ENCODE data around the gene OPCML. TPM values are rescaled to one million over a fixed set of nuclear protein-coding genes. Genes with fewer than 3 reads are reported as not detected.

OPCML gene
- total RNA-seq, 5 donors from 2014 or later (not counting 1 experiment from before 2014, with no cell fraction given), result not detected

- DNase-seq (no peak), ATAC-seq (replicated peaks in 1 of 4) (no peak)
- H3K4me3 Mint-ChIP-seq, result no peak overlapping the region
- H3K27ac Mint-ChIP-seq, result no peak overlapping the region
- H3K9me3 Mint-ChIP-seq, result peaks cover 0 to 3% (median 3%) of the 10 kb centered on the region in 3 donors
- no peak overlapping the region for H3K27ac ChIP-seq (ENCODE audit: low read length)
- H3K27me3 ChIP-seq (replicated peaks in 1 of 2; ENCODE audit: control insufficient read depth in 2 of 2, extremely low read depth in 1 of 2, insufficient read depth in 2 of 2, low read length in 1 of 2), result no peaks in the 10 kb centered on the region
- no peaks in the 10 kb centered on the region for H3K27me3 Mint-ChIP-seq
- H3K4me1 ChIP-seq (ENCODE audit: control insufficient read depth in 1 of 2, extremely low read depth in 1 of 2, insufficient read depth in 2 of 2, low read length in 2 of 2), result no peaks in the 10 kb centered on the region
- H3K36me3 ChIP-seq (ENCODE audit: control insufficient read depth in 2 of 2, extremely low read depth in 1 of 2, insufficient read depth in 1 of 2, low read length in 1 of 2), result no peaks in the 10 kb centered on the region
- ChIA-PET CTCF (no interaction called here), POLR2A (interaction anchor here in 1 of 2 donors (0.6 kb wide), 1 partner anchor 8 kb away, joined by 3 read pairs; no protein-coding TSS in a partner anchor)
- no peaks in the 10 kb centered on the region for H3K4me1 Mint-ChIP-seq
- H3K4me3 ChIP-seq (ENCODE audit: control insufficient read depth in 1 of 2, extremely low read depth in 1 of 2, low read length in 1 of 2), result no peak overlapping the region
- WGBS (ENCODE audit: insufficient coverage), result 83% methylated on average over 1 of the region's 5 CpGs
- no peaks in the 10 kb centered on the region for H3K36me3 Mint-ChIP-seq
- H3K9me3 ChIP-seq, result no peaks in the 10 kb centered on the region
These were observed 324.3 kb downstream of the OPCML start for GRCh38 chr11:133207995-133208394.

- ATAC-seq (replicated peaks in 1 of 4), result no peak
These were observed 325.8 kb downstream of the OPCML start for GRCh38 chr11:133206313-133207005.

GRCh38 chr11:133204158-133204557 is 328.1 kb downstream of the OPCML start:
- CTCF ChIA-PET, result no interaction called here
- Histone ChIP-seq H3K4me3 (ENCODE audit: control insufficient read depth in 1 of 2, extremely low read depth in 1 of 2, low read length in 1 of 2) (no peak overlapping the region), H3K9me3 (no peaks in the 10 kb centered on the region), H3K36me3 (ENCODE audit: control insufficient read depth in 2 of 2, extremely low read depth in 1 of 2, insufficient read depth in 1 of 2, low read length in 1 of 2) (no peaks in the 10 kb centered on the region), H3K27ac (ENCODE audit: low read length) (no peak overlapping the region), H3K27me3 (replicated peaks in 1 of 2; ENCODE audit: control insufficient read depth in 2 of 2, extremely low read depth in 1 of 2, insufficient read depth in 2 of 2, low read length in 1 of 2) (no peaks in the 10 kb centered on the region), H3K4me1 (ENCODE audit: control insufficient read depth in 1 of 2, extremely low read depth in 1 of 2, insufficient read depth in 2 of 2, low read length in 2 of 2) (no peaks in the 10 kb centered on the region)
- H3K4me3 Mint-ChIP-seq, result no peak overlapping the region
- no peak overlapping the region for H3K27ac Mint-ChIP-seq
- no peak for DNase-seq
- no CpG with 5 or more reads among the region's 3 CpGs for WGBS (ENCODE audit: insufficient coverage)
- POLR2A ChIA-PET, result no interaction called here
- no peaks in the 10 kb centered on the region for H3K4me1 Mint-ChIP-seq
- no peak for ATAC-seq (replicated peaks in 1 of 4)
- H3K27me3 Mint-ChIP-seq, result no peaks in the 10 kb centered on the region
- peaks cover 0 to 7% (median 3%) of the 10 kb centered on the region in 3 donors for H3K9me3 Mint-ChIP-seq
- H3K36me3 Mint-ChIP-seq, result no peaks in the 10 kb centered on the region

More at GRCh38 chr11:133206313-133207005, 325.8 kb downstream of the OPCML start:
- CTCF ChIA-PET, result no interaction called here
- Mint-ChIP-seq H3K9me3 (peaks cover 0 to 4% (median 3%) of the 10 kb centered on the region in 3 donors), H3K27me3 (no peaks in the 10 kb centered on the region), H3K4me3 (no peak overlapping the region), H3K36me3 (no peaks in the 10 kb centered on the region), H3K27ac (no peak overlapping the region), H3K4me1 (no peaks in the 10 kb centered on the region)
- Histone ChIP-seq H3K27ac (ENCODE audit: low read length) (no peak overlapping the region), H3K9me3 (no peaks in the 10 kb centered on the region), H3K27me3 (replicated peaks in 1 of 2; ENCODE audit: control insufficient read depth in 2 of 2, extremely low read depth in 1 of 2, insufficient read depth in 2 of 2, low read length in 1 of 2) (no peaks in the 10 kb centered on the region), H3K4me1 (ENCODE audit: control insufficient read depth in 1 of 2, extremely low read depth in 1 of 2, insufficient read depth in 2 of 2, low read length in 2 of 2) (no peaks in the 10 kb centered on the region), H3K36me3 (ENCODE audit: control insufficient read depth in 2 of 2, extremely low read depth in 1 of 2, insufficient read depth in 1 of 2, low read length in 1 of 2) (no peaks in the 10 kb centered on the region), H3K4me3 (ENCODE audit: control insufficient read depth in 1 of 2, extremely low read depth in 1 of 2, low read length in 1 of 2) (no peak overlapping the region)
- POLR2A ChIA-PET, result no interaction called here
- no peak for DNase-seq
- WGBS (ENCODE audit: insufficient coverage), result 88% methylated on average over 5 of the region's 17 CpGs

- CTCF ChIA-PET, result no interaction called here
- no peaks in the 10 kb centered on the region for H3K9me3 ChIP-seq
- Mint-ChIP-seq H3K27ac (no peak overlapping the region), H3K36me3 (no peaks in the 10 kb centered on the region), H3K4me1 (no peaks in the 10 kb centered on the region), H3K4me3 (no peak overlapping the region), H3K9me3 (peaks cover 0 to 7% (median 3%) of the 10 kb centered on the region in 3 donors), H3K27me3 (no peaks in the 10 kb centered on the region)
- no peak overlapping the region for H3K27ac ChIP-seq (ENCODE audit: low read length)
- DNase-seq (no peak), ATAC-seq (replicated peaks in 1 of 4) (no peak)
- H3K27me3 ChIP-seq (replicated peaks in 1 of 2; ENCODE audit: control insufficient read depth in 2 of 2, extremely low read depth in 1 of 2, insufficient read depth in 2 of 2, low read length in 1 of 2), result no peaks in the 10 kb centered on the region
- POLR2A ChIA-PET, result no interaction called here
- no peak overlapping the region for H3K4me3 ChIP-seq (ENCODE audit: control insufficient read depth in 1 of 2, extremely low read depth in 1 of 2, low read length in 1 of 2)
- 81% methylated on average over 2 of the region's 8 CpGs for WGBS (ENCODE audit: insufficient coverage)
- no peaks in the 10 kb centered on the region for H3K36me3 ChIP-seq (ENCODE audit: control insufficient read depth in 2 of 2, extremely low read depth in 1 of 2, insufficient read depth in 1 of 2, low read length in 1 of 2)
- no peaks in the 10 kb centered on the region for H3K4me1 ChIP-seq (ENCODE audit: control insufficient read depth in 1 of 2, extremely low read depth in 1 of 2, insufficient read depth in 2 of 2, low read length in 2 of 2)
These were observed 329.5 kb downstream of the OPCML start for GRCh38 chr11:133202816-133203215.

- no peak overlapping the region for H3K4me3 Mint-ChIP-seq
- no peaks in the 10 kb centered on the region for H3K4me1 Mint-ChIP-seq
- H3K36me3 Mint-ChIP-seq, result no peaks in the 10 kb centered on the region
- POLR2A ChIA-PET, result no interaction called here
- Histone ChIP-seq H3K36me3 (ENCODE audit: control insufficient read depth in 2 of 2, extremely low read depth in 1 of 2, insufficient read depth in 1 of 2, low read length in 1 of 2) (no peaks in the 10 kb centered on the region), H3K4me1 (ENCODE audit: control insufficient read depth in 1 of 2, extremely low read depth in 1 of 2, insufficient read depth in 2 of 2, low read length in 2 of 2) (no peaks in the 10 kb centered on the region), H3K4me3 (ENCODE audit: control insufficient read depth in 1 of 2, extremely low read depth in 1 of 2, low read length in 1 of 2) (no peak overlapping the region), H3K27me3 (replicated peaks in 1 of 2; ENCODE audit: control insufficient read depth in 2 of 2, extremely low read depth in 1 of 2, insufficient read depth in 2 of 2, low read length in 1 of 2) (no peaks in the 10 kb centered on the region), H3K9me3 (no peaks in the 10 kb centered on the region), H3K27ac (ENCODE audit: low read length) (no peak overlapping the region)
- peaks cover 0 to 7% (median 0%) of the 10 kb centered on the region in 3 donors for H3K9me3 Mint-ChIP-seq
- H3K27ac Mint-ChIP-seq, result no peak overlapping the region
- DNase-seq, result no peak
- CTCF ChIA-PET, result no interaction called here
- H3K27me3 Mint-ChIP-seq, result peaks cover 6 to 13% of the 10 kb centered on the region in 2 donors
- ATAC-seq (replicated peaks in 1 of 4), result no peak
- WGBS (ENCODE audit: insufficient coverage), result 68% methylated on average over 4 of the region's 5 CpGs
These were observed 333.9 kb downstream of the OPCML start for GRCh38 chr11:133198438-133198837.

GRCh38 chr11:133197425-133197824 is 334.9 kb downstream of the OPCML start:
- no peaks in the 10 kb centered on the region for H3K9me3 ChIP-seq
- H3K9me3 Mint-ChIP-seq, result peaks cover 0 to 7% (median 0%) of the 10 kb centered on the region in 3 donors
- DNase-seq (no peak), ATAC-seq (replicated peaks in 1 of 4) (no peak)
- no peaks in the 10 kb centered on the region for H3K4me1 Mint-ChIP-seq
- H3K27me3 Mint-ChIP-seq, result peaks cover 6 to 13% of the 10 kb centered on the region in 2 donors
- H3K36me3 ChIP-seq (ENCODE audit: control insufficient read depth in 2 of 2, extremely low read depth in 1 of 2, insufficient read depth in 1 of 2, low read length in 1 of 2), result no peaks in the 10 kb centered on the region
- ChIA-PET CTCF (no interaction called here), POLR2A (no interaction called here)
- no peaks in the 10 kb centered on the region for H3K36me3 Mint-ChIP-seq
- no peak overlapping the region for H3K27ac Mint-ChIP-seq
- WGBS (ENCODE audit: insufficient coverage), result 57% methylated on average over 1 of the region's 4 CpGs
- no peaks in the 10 kb centered on the region for H3K4me1 ChIP-seq (ENCODE audit: control insufficient read depth in 1 of 2, extremely low read depth in 1 of 2, insufficient read depth in 2 of 2, low read length in 2 of 2)
- H3K27ac ChIP-seq (ENCODE audit: low read length), result no peak overlapping the region
- H3K27me3 ChIP-seq (replicated peaks in 1 of 2; ENCODE audit: control insufficient read depth in 2 of 2, extremely low read depth in 1 of 2, insufficient read depth in 2 of 2, low read length in 1 of 2), result no peaks in the 10 kb centered on the region
- no peak overlapping the region for H3K4me3 Mint-ChIP-seq
- no peak overlapping the region for H3K4me3 ChIP-seq (ENCODE audit: control insufficient read depth in 1 of 2, extremely low read depth in 1 of 2, low read length in 1 of 2)
